GM12891 (cell line): ENCODE results near the gene ABHD3.

ENCODE experiments used
- POLR2A ChIP-seq: IDR thresholded peaks from 2 replicates; pipeline ENCODE4 v1.6.1; 2011; ENCODE audit warnings: low read depth, low read length, control low read depth
- POLR2AphosphoS5 ChIP-seq: IDR thresholded peaks from 2 replicates; pipeline ENCODE4 v1.6.1; 2011; ENCODE audit warnings: low read depth, low read length, control low read depth
- TAF1 ChIP-seq: IDR thresholded peaks from 2 replicates; pipeline ENCODE4 v1.6.1; 2011; ENCODE audit warnings: low read depth, low read length, control low read depth

GRCh38 chr18:21638822-21639221, 65.8 kb downstream of the ABHD3 start:
- no peak for TF ChIP-seq POLR2AphosphoS5
- TF ChIP-seq TAF1, result no peak
- TF ChIP-seq POLR2A, result no peak
